Right cardiac atrium (tissue), 5 donors: ENCODE results near the gene TNPO3. TPM values are rescaled to one million over a fixed set of nuclear protein-coding genes. Genes with fewer than 3 reads are reported as not detected.
A peak's percentile ranks its signal among the peaks of the same experiment; 100 is the strongest.

Experiments used
- ATAC-seq, 2 donors: fragments of 200-7000 bp; cut with Tn5 transposase; one replicate each; pipeline versions ENCODE4 v1.8.0 to v1.9.1; 2020; ENCODE audit warnings: moderate library complexity in 2 of 2, mild to moderate bottlenecking in 1 of 2
- DNase-seq, 3 donors: peaks; one replicate each; pipeline ENCODE4 v3.0.0-alpha.2; 2020
- H3K27ac ChIP-seq: one replicate; pipeline ENCODE4 v1.5.1; 2013; ENCODE audit warnings: mild to moderate bottlenecking, low read length, control low read depth, moderate library complexity
- H3K27me3 ChIP-seq: one replicate; pipeline ENCODE4 v1.6.1; 2013; ENCODE audit not compliant: control insufficient read depth, insufficient read depth
- H3K4me1 ChIP-seq: one replicate; pipeline ENCODE4 v1.6.1; 2013; ENCODE audit warnings: low read length; ENCODE audit not compliant: control insufficient read depth, insufficient read depth
- H3K4me3 ChIP-seq: one replicate; pipeline ENCODE4 v1.5.1; 2013; ENCODE audit warnings: low read length, control low read depth
- H3K9me3 ChIP-seq: one replicate; pipeline ENCODE4 v1.6.1; 2013; ENCODE audit warnings: low read length; ENCODE audit not compliant: control insufficient read depth
- WGBS: extraction: QIAGEN DNeasy Blood & Tissue Kit; methylation state at CpG from one replicate; pipeline ENCODE4 v1.1.7; 2013; 5-methylcytosine and 5-hydroxymethylcytosine counted together
- intact Hi-C, 4 donors: fragments of 100-400 bp; cut with DNase I; formaldehyde crosslinking; loops; one replicate each; pipeline versions ENCODE4 v1.11.0 to v1.14.0; 2022 to 2023
- polyA plus RNA-seq: library from polyadenylated mRNA; stranded (reverse); fragments of 200-250 nt; gene quantifications from one replicate; pipeline ENCODE4 v1.2.3, GENCODE V29; 2013
- total RNA-seq, 4 donors: library from RNA; stranded (reverse); fragmentation: NEBNext Ultra II Directional; extraction: Animal tissue kit (Norgen Biotek cat#: 25700); gene quantifications; one replicate each; pipeline ENCODE4 v1.2.1, GENCODE V29; 2021
- donor health status: healthy with polysubstance abuse.
- donor health status: DM: no; HTN: yes; CAD: no.
- donor health status: DM: no; HTN: no; CAD: no.
- donor health status: DM: no; HTN: yes; CAD: no; lungs with severe emphysema.
- donor health status: DM: yes; HTN: yes; CAD: no.

Gene TNPO3
- total and polyA plus RNA-seq, 5 donors: 12.2 to 29.5 (median 26.4) TPM

DNA sequence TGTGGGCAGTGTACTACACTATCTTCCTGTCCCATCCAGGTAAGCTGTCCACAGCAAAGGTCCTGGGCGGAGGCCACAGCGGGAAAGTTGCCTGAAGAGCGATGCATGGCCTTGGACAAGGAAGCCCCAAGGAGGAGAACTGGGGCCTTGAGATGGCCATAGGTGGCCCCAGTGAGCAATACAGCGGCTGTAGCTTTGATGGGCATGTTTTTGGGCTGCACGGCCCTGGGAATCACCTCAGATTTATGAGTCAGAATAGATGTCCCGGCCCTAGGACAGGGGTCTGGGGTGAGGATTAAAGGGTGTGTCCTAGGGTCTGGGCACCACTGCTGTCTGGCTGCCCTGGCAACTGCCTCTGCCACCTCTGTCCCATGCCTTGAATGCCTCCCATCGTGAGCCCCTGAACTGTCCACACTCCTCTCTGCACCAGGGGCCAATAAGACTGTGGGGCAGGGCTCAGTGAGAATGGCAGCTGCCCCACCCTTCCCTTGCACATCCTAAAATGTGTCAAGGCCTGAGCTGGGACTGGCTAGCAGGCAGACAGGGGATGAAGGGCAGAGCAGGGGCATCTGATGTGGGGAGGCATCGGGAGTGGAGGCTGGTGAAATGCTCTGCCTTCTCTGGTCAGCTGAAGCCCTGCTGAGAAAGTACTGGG lies 126.6 kb downstream of the TNPO3 start:
- WGBS: 96% methylated on average over 8 of the region's 8 CpGs
- H3K4me1 ChIP-seq: no peaks in the 10 kb centered on the region
- H3K27me3 ChIP-seq: no peaks in the 10 kb centered on the region
- H3K9me3 ChIP-seq: no peaks in the 10 kb centered on the region
- peak in 1 of 3 donors; percentile 17 for DNase-seq
- H3K27ac ChIP-seq: no peak overlapping the region
- H3K4me3 ChIP-seq: no peak overlapping the region
- ATAC-seq: no peak
- intact Hi-C loops: no loop called here

DNA sequence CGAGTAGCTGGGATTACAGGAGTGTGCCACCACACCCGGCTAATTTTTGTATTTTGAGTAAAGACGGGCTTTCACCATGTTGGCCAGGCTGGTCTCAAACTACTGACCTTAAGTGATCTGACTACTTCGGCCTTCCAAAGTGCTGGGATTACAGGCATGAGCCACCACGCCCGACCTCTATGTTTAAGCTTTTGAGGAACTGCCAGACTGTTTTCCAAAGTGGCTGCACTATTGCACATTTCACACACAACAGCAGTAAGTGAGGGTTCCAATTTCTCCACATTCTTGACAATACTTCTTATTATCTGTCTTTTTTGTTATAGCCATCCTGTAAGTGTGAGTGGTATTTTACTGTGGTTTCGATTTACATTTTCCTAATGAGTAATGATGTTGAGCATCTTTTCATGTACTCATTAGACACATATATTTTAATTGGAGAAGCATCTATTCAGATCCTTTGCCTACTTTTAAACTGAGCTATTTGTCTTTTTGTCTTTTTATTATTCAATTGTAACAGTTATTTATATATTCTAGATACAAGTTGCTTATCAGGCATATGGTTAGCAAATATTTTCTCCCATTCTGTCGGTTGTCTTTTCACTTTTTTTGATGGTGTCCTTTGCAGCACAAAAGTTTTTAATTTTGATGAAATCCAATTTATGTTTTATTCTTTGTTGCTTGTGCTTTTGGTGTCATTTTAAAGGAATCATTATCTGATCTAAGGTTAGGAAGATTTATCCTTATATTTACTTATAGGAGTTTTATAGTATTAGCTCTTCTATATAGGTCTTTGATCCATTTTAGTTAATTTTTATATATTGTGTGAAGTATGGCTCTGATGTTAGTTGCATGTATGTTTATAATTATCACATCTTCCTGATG lies 130.0 kb downstream of the TNPO3 start:
- no peaks in the 10 kb centered on the region for H3K27me3 ChIP-seq
- 79% methylated on average over 8 of the region's 8 CpGs for WGBS
- intact Hi-C loops: no loop called here
- DNase-seq: peak in 1 of 3 donors; percentile 13
- ATAC-seq: no peak
- no peaks in the 10 kb centered on the region for H3K9me3 ChIP-seq
- no peak overlapping the region for H3K27ac ChIP-seq
- H3K4me3 ChIP-seq: no peak overlapping the region
- H3K4me1 ChIP-seq: no peaks in the 10 kb centered on the region

DNA sequence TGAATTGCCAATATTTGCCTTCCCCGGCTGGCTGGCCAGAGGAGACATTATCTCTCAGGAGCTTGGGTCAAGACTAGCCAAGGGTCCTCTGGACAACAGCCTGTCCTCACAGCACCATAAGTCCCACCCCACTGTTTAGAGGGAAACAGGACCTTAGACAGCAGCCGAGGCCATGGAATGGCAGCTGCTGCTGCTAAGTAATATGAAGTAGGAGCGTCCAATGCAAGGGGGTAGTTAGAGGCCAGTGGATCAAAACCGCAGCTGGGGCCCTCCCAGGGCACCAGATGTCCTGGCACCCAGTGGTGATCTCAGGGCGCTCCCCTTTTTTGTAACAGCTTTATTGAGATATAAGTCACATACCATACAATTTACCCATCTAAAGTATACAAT lies 131.5 kb downstream of the TNPO3 start:
- Histone ChIP-seq H3K9me3 (no peaks in the 10 kb centered on the region), H3K27me3 (no peaks in the 10 kb centered on the region), H3K4me1 (no peaks in the 10 kb centered on the region), H3K27ac (no peak overlapping the region), H3K4me3 (no peak overlapping the region)
- DNase-seq: peak in 1 of 3 donors; percentile 11
- WGBS: 82% methylated on average over 5 of the region's 5 CpGs
- no peak for ATAC-seq
- intact Hi-C loops: no loop called here

DNA sequence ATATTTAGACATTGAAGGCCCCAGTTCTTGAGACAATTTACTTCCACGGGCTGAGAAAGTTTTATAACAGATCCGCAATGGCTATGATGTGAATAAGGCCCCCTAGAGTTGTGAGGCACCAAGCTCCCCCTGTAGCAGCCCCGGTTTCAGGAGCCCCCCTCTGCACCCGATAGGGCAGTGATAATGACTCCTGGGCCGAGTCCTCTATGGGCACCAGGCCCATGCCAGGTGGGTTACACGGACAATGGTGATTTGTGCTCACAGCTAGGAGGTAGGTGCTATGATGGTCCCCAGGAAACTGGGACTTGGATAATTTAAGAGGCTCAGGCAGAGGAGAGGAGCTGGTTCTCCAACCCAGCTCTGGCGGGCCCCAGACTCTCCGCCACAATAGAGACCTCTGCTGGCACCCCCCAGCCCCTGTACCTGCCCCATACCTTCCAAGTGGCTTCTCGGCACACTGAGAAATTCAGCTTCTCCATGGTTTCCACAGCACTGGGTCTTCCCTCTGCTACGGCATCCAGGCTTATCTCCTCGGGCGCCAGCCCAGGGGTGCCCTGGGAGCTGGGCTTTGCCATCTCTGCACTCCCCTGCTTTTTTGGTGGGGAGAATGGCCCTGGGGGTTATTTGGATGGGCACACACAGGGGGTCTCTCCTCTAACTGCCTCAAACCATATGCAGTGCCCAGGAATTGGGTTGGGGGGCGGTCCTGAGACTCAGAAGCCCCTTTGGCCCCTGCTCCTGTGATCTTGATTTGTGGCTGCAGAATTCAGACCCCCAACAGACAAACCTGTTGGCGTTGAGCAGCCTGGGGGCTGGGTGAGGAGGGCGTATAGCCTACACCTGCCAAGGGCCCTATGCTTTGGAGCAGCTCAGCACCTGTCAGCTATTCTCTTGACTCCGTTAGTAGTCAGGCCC lies 132.2 kb downstream of the TNPO3 start:
- Histone ChIP-seq H3K27ac (no peak overlapping the region), H3K27me3 (no peaks in the 10 kb centered on the region), H3K4me1 (no peaks in the 10 kb centered on the region), H3K4me3 (no peak overlapping the region), H3K9me3 (no peaks in the 10 kb centered on the region)
- ATAC-seq (peak in 1 of 2 donors; percentile 26), DNase-seq (peak in 1 of 3 donors; percentile 11)
- 82% methylated on average over 16 of the region's 16 CpGs for WGBS
- intact Hi-C loops: no loop called here

DNA sequence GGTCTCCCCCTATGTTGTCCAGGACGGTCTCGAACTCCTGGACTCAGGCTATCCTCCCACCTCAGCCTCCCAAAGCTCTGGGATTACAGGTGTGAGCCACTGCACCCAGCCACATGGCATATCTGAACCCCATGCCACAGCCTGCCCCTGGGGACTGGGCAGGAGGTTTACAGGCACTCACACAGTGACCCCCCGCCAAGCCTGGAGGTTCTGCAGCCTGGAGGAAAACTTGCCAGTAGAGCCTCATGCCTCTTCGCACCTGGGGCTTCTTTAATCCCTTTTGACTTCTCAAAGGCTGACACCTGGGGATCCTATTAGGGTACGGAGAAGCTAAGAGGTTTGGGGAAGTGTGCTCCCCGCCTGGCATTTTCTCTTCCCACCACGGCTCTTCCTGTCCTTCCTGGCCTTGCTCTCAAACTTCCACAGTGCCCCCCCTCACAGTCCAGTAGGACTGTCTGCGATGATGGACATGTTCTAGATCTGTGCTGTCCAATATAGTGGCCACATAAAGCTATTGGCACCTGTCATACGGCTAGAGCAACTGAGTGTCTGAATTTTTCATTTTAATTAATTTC lies 133.0 kb downstream of the TNPO3 start:
- ATAC-seq: no peak
- Histone ChIP-seq H3K4me3 (no peak overlapping the region), H3K4me1 (no peaks in the 10 kb centered on the region), H3K9me3 (no peaks in the 10 kb centered on the region), H3K27ac (no peak overlapping the region), H3K27me3 (no peaks in the 10 kb centered on the region)
- 65% methylated on average over 9 of the region's 9 CpGs for WGBS
- intact Hi-C loops: no loop called here
- peak in 1 of 3 donors; percentile 14 for DNase-seq

DNA sequence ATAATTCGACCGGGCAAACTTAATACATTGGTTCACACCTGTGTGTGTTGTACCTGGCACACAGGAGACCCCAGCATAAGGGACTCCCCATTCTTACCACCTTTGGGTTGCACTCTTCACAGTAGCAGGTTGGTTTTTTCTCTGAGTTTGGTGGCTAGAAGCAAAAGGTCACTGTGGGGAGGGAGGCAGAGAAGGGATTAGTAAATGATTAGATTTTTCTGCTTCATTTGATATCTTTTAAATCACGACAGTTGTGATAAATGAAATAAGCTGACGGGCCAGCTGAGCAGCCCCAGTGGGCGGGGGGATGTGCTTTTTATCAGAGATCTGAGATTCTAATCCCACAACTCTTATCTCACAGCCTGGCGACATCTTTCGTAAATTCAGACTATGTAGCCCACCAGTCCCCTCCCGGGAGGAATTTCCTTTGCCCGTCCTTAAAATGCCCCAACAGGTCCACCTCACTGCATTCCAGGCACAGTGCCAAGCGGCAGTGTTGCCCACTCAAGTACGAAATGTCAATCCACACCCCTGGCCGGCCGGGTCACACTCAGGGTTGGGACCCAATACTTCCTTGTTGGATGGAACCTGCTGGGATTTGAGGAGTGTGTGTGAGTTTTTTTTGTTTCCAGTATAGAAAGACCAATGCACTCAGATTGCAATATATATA lies 133.9 kb downstream of the TNPO3 start:
- H3K4me3 ChIP-seq: no peak overlapping the region
- H3K27ac ChIP-seq: no peak overlapping the region
- intact Hi-C loops: no loop called here
- no peaks in the 10 kb centered on the region for H3K27me3 ChIP-seq
- H3K9me3 ChIP-seq: no peaks in the 10 kb centered on the region
- WGBS: 40% methylated on average over 13 of the region's 13 CpGs
- no peak for ATAC-seq
- peak in 1 of 3 donors; percentile 52 for DNase-seq
- H3K4me1 ChIP-seq: no peaks in the 10 kb centered on the region

DNA sequence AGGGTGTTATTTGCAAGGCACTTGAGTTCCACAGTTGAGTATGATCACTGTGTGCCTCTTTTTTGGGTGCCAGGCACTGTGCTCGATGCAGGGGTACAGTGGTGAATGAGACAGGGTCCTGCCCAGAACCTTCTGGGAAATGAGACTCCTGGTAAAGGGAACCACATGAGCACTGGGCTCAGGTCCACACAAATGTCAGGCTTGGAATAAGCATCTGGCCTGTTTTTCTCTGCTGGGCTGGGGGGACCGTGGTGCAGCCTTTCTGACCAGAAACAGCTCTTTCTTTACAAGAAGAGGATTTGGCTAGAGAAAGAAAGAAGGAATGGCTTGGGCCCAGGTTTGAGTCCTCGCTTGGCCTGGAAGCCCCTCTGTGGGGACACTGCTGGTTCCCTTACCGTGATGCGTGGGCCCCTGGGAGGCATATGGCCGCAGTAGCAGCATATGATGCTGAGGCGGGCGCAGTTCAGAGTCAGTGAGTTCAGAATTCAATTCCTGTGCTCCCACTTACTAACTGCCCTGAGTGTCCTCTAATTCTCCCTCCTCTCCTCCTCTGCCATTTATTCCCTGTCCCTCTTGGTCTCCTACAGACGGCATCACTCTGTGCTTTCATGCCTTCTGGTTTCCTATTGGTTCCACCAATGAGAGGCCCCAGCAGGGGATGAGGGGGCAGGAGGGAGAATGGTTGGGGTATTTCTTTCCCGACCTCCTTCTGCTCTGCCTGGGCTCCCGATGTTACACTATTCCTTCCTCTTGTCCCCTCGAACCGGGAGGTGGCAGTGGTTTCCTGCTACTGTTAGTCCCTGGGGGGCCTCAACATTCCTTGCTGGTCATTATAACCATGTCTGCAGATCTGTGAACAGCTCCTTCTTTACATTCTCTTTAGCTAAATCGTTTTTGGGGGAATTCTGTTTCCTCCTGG lies 134.8 kb downstream of the TNPO3 start:
- DNase-seq (peak in 1 of 3 donors; percentile 28), ATAC-seq (no peak)
- 52% methylated on average over 14 of the region's 14 CpGs for WGBS
- Histone ChIP-seq H3K9me3 (no peaks in the 10 kb centered on the region), H3K4me3 (no peak overlapping the region), H3K4me1 (no peaks in the 10 kb centered on the region), H3K27me3 (no peaks in the 10 kb centered on the region), H3K27ac (no peak overlapping the region)
- intact Hi-C loops: loop anchor here in 1 of 4 donors (10.0 kb wide), 1 partner anchor 165 kb away; no protein-coding TSS in a partner anchor

DNA sequence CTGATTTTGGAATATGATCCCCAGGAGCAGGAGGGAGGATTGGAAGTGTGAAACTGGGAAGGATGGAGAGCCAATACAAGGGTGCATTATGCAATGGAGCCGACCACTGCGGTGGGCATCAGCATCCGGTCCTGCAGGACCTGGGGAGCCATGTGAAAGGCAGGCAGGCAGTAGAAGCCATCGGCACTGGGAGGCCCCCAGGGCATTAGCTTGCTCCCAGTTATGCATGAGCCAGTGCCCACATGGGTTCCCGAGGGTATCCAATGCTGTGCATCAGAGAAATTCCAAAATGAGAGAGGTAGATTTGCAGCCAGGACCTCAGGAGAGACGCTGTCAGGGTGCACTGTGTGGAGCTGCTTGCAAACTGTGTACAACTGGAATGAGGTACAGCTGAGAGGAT lies 135.7 kb downstream of the TNPO3 start:
- ATAC-seq: no peak
- H3K9me3 ChIP-seq: no peaks in the 10 kb centered on the region
- 77% methylated on average over 6 of the region's 6 CpGs for WGBS
- no peaks in the 10 kb centered on the region for H3K27me3 ChIP-seq
- H3K27ac ChIP-seq: no peak overlapping the region
- no peak overlapping the region for H3K4me3 ChIP-seq
- H3K4me1 ChIP-seq: no peaks in the 10 kb centered on the region
- no peak for DNase-seq
- intact Hi-C loops: loop anchor here in 1 of 4 donors (10.0 kb wide), 1 partner anchor 166 kb away; no protein-coding TSS in a partner anchor

DNA sequence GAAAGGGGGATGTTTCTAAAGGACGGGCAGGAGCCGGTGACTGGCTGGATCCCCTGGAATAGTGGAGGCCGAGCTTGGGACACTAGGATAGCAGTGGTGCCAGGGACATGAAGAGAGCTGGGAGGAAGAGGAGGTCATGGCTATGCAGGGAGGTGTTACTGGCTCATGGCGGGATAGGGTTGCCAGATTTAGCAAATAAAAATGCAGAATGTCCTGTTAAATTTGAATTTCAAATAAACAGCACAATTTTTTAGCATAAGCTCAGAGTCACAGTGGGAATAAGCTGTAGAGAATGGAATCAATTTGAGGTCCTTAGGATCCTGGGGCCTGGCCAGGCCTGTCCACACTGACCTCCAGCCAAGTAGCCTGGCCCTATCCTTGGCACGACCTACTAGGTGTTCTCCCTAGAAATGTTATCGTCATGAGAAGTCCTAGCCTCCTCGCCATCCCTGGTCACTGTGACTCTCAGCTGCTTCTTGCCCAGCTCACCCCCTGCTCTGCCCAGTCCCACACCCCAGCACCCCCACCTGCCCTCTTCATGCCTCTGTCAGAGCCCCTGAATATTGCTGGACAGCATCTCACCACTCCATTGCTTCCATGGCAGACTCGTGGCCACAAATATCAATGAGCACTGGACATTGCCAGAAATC lies 136.8 kb downstream of the TNPO3 start:
- H3K9me3 ChIP-seq: no peaks in the 10 kb centered on the region
- 73% methylated on average over 8 of the region's 8 CpGs for WGBS
- H3K4me3 ChIP-seq: no peak overlapping the region
- DNase-seq (peak in 1 of 3 donors; percentile 1), ATAC-seq (no peak)
- no peaks in the 10 kb centered on the region for H3K4me1 ChIP-seq
- intact Hi-C loops: loop anchor here in 1 of 4 donors (10.0 kb wide), 1 partner anchor 167 kb away; no protein-coding TSS in a partner anchor
- no peaks in the 10 kb centered on the region for H3K27me3 ChIP-seq
- H3K27ac ChIP-seq: no peak overlapping the region
